Endothelial cell of umbilical vein (primary cell): ENCODE results near the gene ZNF100.

Experiments used
- EZH2 ChIP-seq: IDR thresholded peaks from 2 replicates; pipeline ENCODE4 v1.6.1; 2012; ENCODE audit warnings: borderline replicate concordance, low read depth, mild to moderate bottlenecking, moderate library complexity, low read length, inconsistent platforms; ENCODE audit not compliant: severe bottlenecking
- MAX ChIP-seq: IDR thresholded peaks from 2 replicates; pipeline ENCODE4 v1.6.1; 2011; ENCODE audit not compliant: insufficient read depth, insufficient read length
- POLR2A ChIP-seq: IDR thresholded peaks from 2 replicates; pipeline ENCODE4 v1.6.1; 2012; ENCODE audit warnings: low read depth, mild to moderate bottlenecking, control low read depth, low read length
- POLR2AphosphoS5 ChIP-seq: IDR thresholded peaks from 2 replicates; pipeline ENCODE4 v1.6.1; 2012; ENCODE audit warnings: low read depth, mild to moderate bottlenecking, control low read depth, low read length, moderate library complexity; ENCODE audit not compliant: insufficient read depth
- TF ChIP-seq, protein P1 (sequence below), 2 donors: IDR thresholded peaks; 1 replicate in 1 of 2; 2 replicates in 1 of 2; pipeline ENCODE4 v1.5.1; 2011; ENCODE audit warnings: low read length in 2 of 2, mild to moderate bottlenecking in 2 of 2, moderate library complexity in 2 of 2, control low read depth in 1 of 2, inconsistent platforms in 1 of 2, low read depth in 1 of 2; ENCODE audit not compliant: insufficient read depth in 1 of 2; ENCODE audit errors: extremely low read depth in 1 of 2

GRCh38 chr19:21677696-21678418 lies 89.5 kb downstream of the ZNF100 start:
- TF ChIP-seq POLR2AphosphoS5 (no peak), EZH2 (no peak), POLR2A (no peak), MAX (no peak)
- TF ChIP-seq, protein P1, sequence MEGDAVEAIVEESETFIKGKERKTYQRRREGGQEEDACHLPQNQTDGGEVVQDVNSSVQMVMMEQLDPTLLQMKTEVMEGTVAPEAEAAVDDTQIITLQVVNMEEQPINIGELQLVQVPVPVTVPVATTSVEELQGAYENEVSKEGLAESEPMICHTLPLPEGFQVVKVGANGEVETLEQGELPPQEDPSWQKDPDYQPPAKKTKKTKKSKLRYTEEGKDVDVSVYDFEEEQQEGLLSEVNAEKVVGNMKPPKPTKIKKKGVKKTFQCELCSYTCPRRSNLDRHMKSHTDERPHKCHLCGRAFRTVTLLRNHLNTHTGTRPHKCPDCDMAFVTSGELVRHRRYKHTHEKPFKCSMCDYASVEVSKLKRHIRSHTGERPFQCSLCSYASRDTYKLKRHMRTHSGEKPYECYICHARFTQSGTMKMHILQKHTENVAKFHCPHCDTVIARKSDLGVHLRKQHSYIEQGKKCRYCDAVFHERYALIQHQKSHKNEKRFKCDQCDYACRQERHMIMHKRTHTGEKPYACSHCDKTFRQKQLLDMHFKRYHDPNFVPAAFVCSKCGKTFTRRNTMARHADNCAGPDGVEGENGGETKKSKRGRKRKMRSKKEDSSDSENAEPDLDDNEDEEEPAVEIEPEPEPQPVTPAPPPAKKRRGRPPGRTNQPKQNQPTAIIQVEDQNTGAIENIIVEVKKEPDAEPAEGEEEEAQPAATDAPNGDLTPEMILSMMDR (IDR thresholded peaks at IDR 0.05; ENCODE audit: extremely low read depth in 1 of 2, insufficient read depth in 1 of 2, low read depth in 1 of 2, low read length in 2 of 2), result no peak
